PC-3 (cell line): ENCODE results near the gene POLR1A. TPM values are rescaled to one million over a fixed set of nuclear protein-coding genes. Genes with fewer than 3 reads are reported as not detected.

Source experiments
- ATAC-seq: fragments of 200-7000 bp; cut with Tn5 transposase; 2 replicates; pipeline ENCODE4 v1.9.1; 2020; ENCODE audit warnings: mild to moderate bottlenecking, moderate library complexity
- BruUV-seq: library from RNA; stranded (reverse); fragments of 400-500 nt; replicated peaks from 2 replicates; lab custom pipeline; 2021; lab: Mats Ljungman, UMichigan
- CTCF ChIA-PET: fragments of 300-600 bp; sonication (Branson Sonifier 250); formaldehyde crosslinking; loops from one replicate; lab custom pipeline; 2022; ENCODE audit warnings: antibody characterized with exemption; lab: Charles Lee
- POLR2A ChIA-PET: fragments of 300-600 bp; sonication (Branson Sonifier 250); formaldehyde crosslinking; loops from one replicate; lab custom pipeline; 2022; ENCODE audit warnings: antibody characterized with exemption; ENCODE audit not compliant: unreplicated experiment; lab: Charles Lee
- DNase-seq: peaks from one replicate; pipeline ENCODE4 v3.0.0-alpha.2; 2015
- H2AFZ ChIP-seq: fragments of 300-600 bp; sonication (generic); 2 replicates; pipeline ENCODE4 v1.6.0; 2016; ENCODE audit warnings: antibody characterized with exemption, low read length
- H3F3A ChIP-seq: fragments of 300-600 bp; sonication (generic); one replicate; pipeline ENCODE4 v1.6.0; 2017; ENCODE audit warnings: antibody characterized with exemption, low read length, control low read depth, mild to moderate bottlenecking; ENCODE audit not compliant: unreplicated experiment
- H3K27ac ChIP-seq: fragments of 300-600 bp; sonication (generic); 2 replicates; pipeline ENCODE4 v1.5.1; 2016; ENCODE audit warnings: mild to moderate bottlenecking, low read length
- H3K27me3 ChIP-seq: fragments of 300-600 bp; sonication (generic); 2 replicates; pipeline ENCODE4 v1.6.1; 2016; ENCODE audit warnings: low read length, mixed read lengths
- H3K36me3 ChIP-seq: fragments of 300-600 bp; sonication (generic); 2 replicates; pipeline ENCODE4 v1.6.1; 2016; ENCODE audit warnings: low read depth, mixed run types, low read length, mixed read lengths
- H3K4me1 ChIP-seq: fragments of 300-600 bp; sonication (generic); 2 replicates; pipeline ENCODE4 v1.5.1; 2016; ENCODE audit warnings: low read length; ENCODE audit not compliant: insufficient read depth
- H3K4me2 ChIP-seq: fragments of 300-600 bp; sonication (generic); 2 replicates; pipeline ENCODE4 v1.6.0; 2016; ENCODE audit warnings: low read length
- H3K4me3 ChIP-seq: fragments of 300-600 bp; sonication (generic); 2 replicates; pipeline ENCODE4 v1.5.1; 2016; ENCODE audit warnings: mild to moderate bottlenecking, low read length, mixed read lengths
- H3K79me2 ChIP-seq: fragments of 300-600 bp; sonication (generic); 2 replicates; pipeline ENCODE4 v1.6.1; 2017; ENCODE audit warnings: low read length, mixed read lengths
- H3K9ac ChIP-seq: fragments of 300-600 bp; sonication (generic); 2 replicates; pipeline ENCODE4 v1.6.0; 2016; ENCODE audit warnings: mild to moderate bottlenecking, low read length
- H3K9me2 ChIP-seq: fragments of 300-600 bp; sonication (generic); replicated peaks from 2 replicates; pipeline ENCODE4 v1.6.1; 2016; ENCODE audit warnings: mixed run types, low read length, mixed read lengths
- H3K9me3 ChIP-seq: fragments of 300-600 bp; sonication (generic); 2 replicates; pipeline ENCODE4 v1.6.1; 2016; ENCODE audit warnings: low read length, mixed read lengths
- H4K20me1 ChIP-seq: fragments of 300-600 bp; sonication (generic); 2 replicates; pipeline ENCODE4 v1.6.1; 2016; ENCODE audit warnings: low read length, mixed read lengths
- EZH2 ChIP-seq: fragments of 300-600 bp; sonication (generic); IDR thresholded peaks from one replicate; pipeline ENCODE4 v1.6.1; 2017; ENCODE audit warnings: antibody characterized with exemption, mild to moderate bottlenecking, low read length; ENCODE audit not compliant: unreplicated experiment
- EZH2phosphoT487 ChIP-seq: fragments of 300-600 bp; sonication (generic); IDR thresholded peaks from 2 replicates; pipeline ENCODE4 v1.6.1; 2018; ENCODE audit warnings: mild to moderate bottlenecking, antibody characterized with exemption, low read length, borderline replicate concordance
- intact Hi-C: fragments of 100-400 bp; cut with micrococcal nuclease; formaldehyde crosslinking; loops from 2 replicates; pipeline ENCODE4 v1.9.0; 2023
- total RNA-seq: library from RNA; depleted of rRNA; stranded (reverse); fragments of >200 nt; gene quantifications from 2 replicates; pipeline ENCODE4 v1.2.3, GENCODE V29; 2014
- TF ChIP-seq, protein P1 (sequence below): fragments of 300-600 bp; sonication (generic); conservative IDR thresholded peaks from 2 replicates; pipeline ENCODE4 v1.5.1; 2017; ENCODE audit warnings: antibody characterized with exemption, low read depth, mild to moderate bottlenecking, low read length

Gene POLR1A
- total RNA-seq, 1 experiment from 2014 or later: 25.1 TPM

DNA sequence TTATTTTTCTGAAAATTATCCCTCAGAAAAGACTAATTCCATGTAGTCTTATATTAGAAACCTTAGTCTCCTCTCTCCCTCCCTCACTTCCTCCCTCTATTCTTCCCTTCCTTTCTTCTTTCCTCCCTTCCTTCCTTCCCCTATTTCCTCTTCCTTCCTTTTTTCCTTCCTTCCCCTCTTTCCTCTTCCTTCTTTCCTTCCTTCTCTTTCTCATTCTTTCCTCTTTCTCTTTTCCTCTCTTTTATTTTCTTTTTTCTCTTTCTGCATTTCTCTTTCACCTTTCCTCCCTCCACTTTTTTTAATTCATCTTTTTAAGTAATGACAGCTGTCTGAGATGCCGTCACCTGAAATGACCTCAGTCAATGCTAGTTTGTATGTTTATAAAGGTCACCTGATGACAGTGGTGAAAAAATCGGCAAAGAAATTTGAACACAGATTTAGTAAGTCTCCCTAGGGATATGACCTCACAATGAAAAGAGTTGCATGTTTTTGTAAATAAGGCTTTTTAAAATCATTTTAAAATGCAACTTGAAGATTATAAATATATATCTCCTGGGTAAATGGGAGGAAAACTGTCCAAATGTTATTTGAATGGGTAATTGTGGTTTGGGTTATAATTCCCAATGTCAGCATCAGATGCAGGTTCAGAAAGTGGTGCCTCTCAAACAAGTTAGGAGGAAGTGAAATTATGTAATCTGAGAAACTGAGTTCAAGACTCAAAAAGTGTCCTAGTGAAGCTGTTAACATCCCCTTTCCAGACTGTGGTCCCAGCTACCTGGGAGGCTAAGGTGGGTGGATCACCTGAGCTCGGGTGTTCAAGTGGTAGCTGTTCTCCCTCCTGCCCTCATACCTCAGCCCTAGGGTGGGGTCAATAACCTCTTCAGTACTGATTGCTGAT, 126.6 kb downstream of the POLR1A start:
- no peak for TF ChIP-seq EZH2phosphoT487
- Histone ChIP-seq H3K4me3 (no peak overlapping the region), H4K20me1 (no peaks in the 10 kb centered on the region), H3K4me1 (no peaks in the 10 kb centered on the region), H3K27me3 (peaks cover 33% of the 10 kb centered on the region), H3K4me2 (no peak overlapping the region), H3K79me2 (no peaks in the 10 kb centered on the region), H3K9me2 (no peaks in the 10 kb centered on the region), H2AFZ (no peak overlapping the region), H3K9me3 (no peaks in the 10 kb centered on the region), H3K27ac (no peak overlapping the region), H3K9ac (no peak overlapping the region), H3K36me3 (no peaks in the 10 kb centered on the region), H3F3A (no peaks in the 10 kb centered on the region)
- ATAC-seq: no peak
- POLR2A ChIA-PET: no interaction called here
- no TSS peak for BruUV-seq
- intact Hi-C loops: no loop called here
- no peak for DNase-seq
- CTCF ChIA-PET: no interaction called here

DNA sequence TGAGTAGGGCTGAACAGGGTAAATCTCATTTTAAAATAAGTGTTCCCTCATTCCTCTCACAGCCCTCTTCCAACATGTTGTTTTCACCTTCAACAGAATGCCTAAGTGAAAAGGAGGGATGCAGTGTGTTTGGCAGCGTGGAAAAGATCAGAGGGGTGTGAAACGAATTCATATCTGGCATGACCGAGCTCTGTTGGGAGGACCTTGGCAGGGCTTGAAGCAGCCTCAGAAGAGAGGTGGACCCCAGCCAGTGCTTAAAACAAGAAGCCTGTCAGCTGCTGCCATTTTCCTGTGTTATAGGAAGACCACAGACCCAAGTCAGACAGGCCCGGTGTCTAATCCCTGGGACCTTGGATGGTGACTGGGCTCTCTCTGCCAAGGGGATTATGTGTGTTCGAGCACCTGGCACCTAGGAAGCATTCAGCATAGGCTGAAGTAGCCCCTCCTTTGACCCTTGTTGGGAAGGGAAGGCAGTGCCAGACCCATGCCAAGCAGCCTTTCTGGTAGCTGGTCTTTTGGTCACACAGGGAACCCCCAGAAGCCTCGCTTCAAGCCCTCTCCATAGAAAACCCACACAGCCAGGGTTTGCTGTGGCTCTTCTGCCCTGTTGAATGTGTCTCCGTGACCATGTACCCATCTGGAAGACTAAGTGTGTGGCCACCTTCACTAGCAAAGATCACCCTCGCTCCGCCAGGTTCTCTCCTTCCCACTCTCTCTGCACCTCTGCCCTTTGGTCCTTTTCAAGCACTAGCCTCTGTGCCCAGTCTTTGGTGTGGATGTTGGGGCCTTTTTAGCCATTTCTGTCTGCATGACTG, 129.4 kb downstream of the POLR1A start:
- CTCF ChIA-PET: no interaction called here
- POLR2A ChIA-PET: no interaction called here

DNA sequence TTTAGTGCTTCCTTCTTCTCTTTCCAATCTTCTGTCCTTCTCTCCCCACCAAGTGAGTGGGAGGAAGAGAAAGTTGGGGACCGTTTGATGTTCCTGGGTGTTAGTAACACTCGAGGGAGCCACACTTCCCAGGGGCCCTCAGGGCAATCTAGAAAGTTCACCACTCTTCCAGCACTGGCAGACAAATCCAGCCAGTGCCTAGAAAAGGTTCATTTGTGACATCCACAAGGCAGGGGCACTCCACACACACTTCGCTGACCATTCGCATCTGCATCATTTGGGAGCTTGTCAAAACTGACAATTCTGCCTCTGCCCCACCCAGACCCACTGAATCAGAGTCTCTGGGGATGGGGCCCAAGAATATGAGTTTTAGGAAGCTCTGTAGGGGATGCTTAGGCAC, 130.1 kb downstream of the POLR1A start:
- Histone ChIP-seq H3F3A (no peaks in the 10 kb centered on the region), H3K9ac (no peak overlapping the region), H3K4me1 (no peaks in the 10 kb centered on the region), H3K9me3 (no peaks in the 10 kb centered on the region), H4K20me1 (no peaks in the 10 kb centered on the region), H3K4me3 (no peak overlapping the region), H2AFZ (no peak overlapping the region), H3K4me2 (no peak overlapping the region), H3K36me3 (no peaks in the 10 kb centered on the region), H3K27me3 (peaks cover 33% of the 10 kb centered on the region), H3K79me2 (no peaks in the 10 kb centered on the region), H3K9me2 (no peaks in the 10 kb centered on the region), H3K27ac (no peak overlapping the region)
- ATAC-seq (no peak), DNase-seq (no peak)
- intact Hi-C loops: no loop called here
- ChIA-PET CTCF (no interaction called here), POLR2A (no interaction called here)
- no TSS peak for BruUV-seq
- no peak for TF ChIP-seq EZH2
- no peak for TF ChIP-seq EZH2phosphoT487
- TF ChIP-seq, protein P1, sequence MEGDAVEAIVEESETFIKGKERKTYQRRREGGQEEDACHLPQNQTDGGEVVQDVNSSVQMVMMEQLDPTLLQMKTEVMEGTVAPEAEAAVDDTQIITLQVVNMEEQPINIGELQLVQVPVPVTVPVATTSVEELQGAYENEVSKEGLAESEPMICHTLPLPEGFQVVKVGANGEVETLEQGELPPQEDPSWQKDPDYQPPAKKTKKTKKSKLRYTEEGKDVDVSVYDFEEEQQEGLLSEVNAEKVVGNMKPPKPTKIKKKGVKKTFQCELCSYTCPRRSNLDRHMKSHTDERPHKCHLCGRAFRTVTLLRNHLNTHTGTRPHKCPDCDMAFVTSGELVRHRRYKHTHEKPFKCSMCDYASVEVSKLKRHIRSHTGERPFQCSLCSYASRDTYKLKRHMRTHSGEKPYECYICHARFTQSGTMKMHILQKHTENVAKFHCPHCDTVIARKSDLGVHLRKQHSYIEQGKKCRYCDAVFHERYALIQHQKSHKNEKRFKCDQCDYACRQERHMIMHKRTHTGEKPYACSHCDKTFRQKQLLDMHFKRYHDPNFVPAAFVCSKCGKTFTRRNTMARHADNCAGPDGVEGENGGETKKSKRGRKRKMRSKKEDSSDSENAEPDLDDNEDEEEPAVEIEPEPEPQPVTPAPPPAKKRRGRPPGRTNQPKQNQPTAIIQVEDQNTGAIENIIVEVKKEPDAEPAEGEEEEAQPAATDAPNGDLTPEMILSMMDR: no peak

More for the DNA sequence above, 129.4 kb downstream of the POLR1A start:
- DNase-seq (no peak), ATAC-seq (no peak)
- Histone ChIP-seq H3K27ac (no peak overlapping the region), H4K20me1 (no peaks in the 10 kb centered on the region), H3K36me3 (no peaks in the 10 kb centered on the region), H3K4me3 (no peak overlapping the region), H3K4me2 (no peak overlapping the region), H3K27me3 (peaks cover 33% of the 10 kb centered on the region), H2AFZ (no peak overlapping the region), H3K4me1 (no peaks in the 10 kb centered on the region), H3K9ac (no peak overlapping the region), H3K79me2 (no peaks in the 10 kb centered on the region), H3K9me3 (no peaks in the 10 kb centered on the region), H3K9me2 (no peaks in the 10 kb centered on the region), H3F3A (no peaks in the 10 kb centered on the region)
- no peak for TF ChIP-seq EZH2phosphoT487
- TF ChIP-seq EZH2: no peak
- TF ChIP-seq, protein P1: no peak
- intact Hi-C loops: no loop called here
- BruUV-seq: no TSS peak
